Measurements from ENCODE around the gene GNG10. TPM values are rescaled to one million over a fixed set of nuclear protein-coding genes. Genes with fewer than 3 reads are reported as not detected.

Gene GNG10
- total and polyA plus RNA-seq, 2 of the 4 experiments (the other 2 are of a cell fraction) = 48.8 to 72.7 TPM

DNA sequence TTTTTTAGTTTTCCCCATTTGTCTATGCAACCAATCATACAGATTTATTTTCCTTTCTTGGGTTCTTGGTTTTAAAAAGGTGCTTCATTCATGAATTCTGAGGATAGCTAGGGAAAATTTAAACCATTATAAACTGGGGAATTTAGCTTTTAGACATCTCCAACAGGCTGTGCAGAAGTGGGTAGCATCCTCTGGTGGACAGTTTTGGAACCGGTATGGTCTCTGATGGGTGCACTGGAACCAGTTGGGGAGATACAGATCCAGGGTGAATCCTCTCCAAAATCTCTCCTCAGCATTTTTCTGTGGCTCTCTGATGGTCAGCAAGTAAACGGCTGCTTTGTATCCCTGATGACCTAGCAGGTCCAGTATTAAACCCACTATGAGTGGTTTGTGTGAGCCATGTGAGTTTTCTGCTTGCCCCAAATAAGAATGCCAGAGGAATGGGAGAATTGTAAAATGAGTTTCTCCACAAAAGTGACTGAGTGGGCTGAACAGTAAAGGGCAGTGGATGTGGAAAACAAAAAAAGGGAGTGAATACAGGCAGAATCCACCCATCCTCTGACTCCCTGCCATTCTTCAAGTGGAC lies 39.4 kb upstream of the GNG10 start:
- no peaks in the 10 kb centered on the region for H3K79me1 ChIP-seq (ENCODE audit: low read depth in 1 of 2, low read length in 2 of 2)
- H4K91ac ChIP-seq (ENCODE audit: insufficient read depth, low read depth, low read length) = no peak overlapping the region
- CTCF ChIA-PET = interaction anchor here (0.6 to 1.0 kb wide), 9 partner anchors 9 to 1287 kb away, joined by 3 to 7 read pairs (median 4); partner anchors contain the start of genes DNAJC25 and PTGR1
- H2AK5ac ChIP-seq (ENCODE audit: low read depth, low read length) = no peak overlapping the region; the same call in 1 of the 2 replicates
- no CpG with 5 or more reads among the region's 2 CpGs for WGBS, 2 experiments (ENCODE audit: extremely low coverage in 2 of 2, insufficient read length in 1 of 2)
- in situ Hi-C loops (cut with MboI; ENCODE audit: low sequenced_read_pairs) (no loop called here), intact Hi-C loops (cut with micrococcal nuclease) (loop anchor here (1.0 to 10.0 kb wide), 2 partner anchors 24 to 167 kb away; no protein-coding TSS in a partner anchor), dilution Hi-C loops (cut with HindIII; ENCODE audit: low sequenced_read_pairs, unreplicated experiment) (no loop called here)
- no peak overlapping the region for H3K4me2 ChIP-seq (ENCODE audit: low read depth, low read length)
- no peak overlapping the region for H3K23ac ChIP-seq (ENCODE audit: low read depth, low read length)
- H3K36me3 ChIP-seq (ENCODE audit: control insufficient read depth, insufficient read depth, low read length) = no peaks in the 10 kb centered on the region
- H3K4me3 ChIP-seq (ENCODE audit: insufficient read depth, low read depth, low read length) = no peak overlapping the region
- no peak overlapping the region for H2AFZ ChIP-seq (replicated peaks; ENCODE audit: low read length, poor library complexity)
- H3K9me3 ChIP-seq (ENCODE audit: control insufficient read depth, insufficient read depth, low read length) = no peaks in the 10 kb centered on the region
- H3K27ac ChIP-seq (ENCODE audit: insufficient read depth, low read length) = no peak overlapping the region
- peaks cover 2% of the 10 kb centered on the region; the same call in 1 of the 2 replicates for H3K4me1 ChIP-seq (ENCODE audit: control insufficient read depth, insufficient read depth, low read length)
- H3K9me1 ChIP-seq (ENCODE audit: insufficient read depth, low read length) = no peaks in the 10 kb centered on the region
- H2BK20ac ChIP-seq (ENCODE audit: low read depth, low read length) = peak overlapping the region; percentile 53; the same call in 1 of the 2 replicates
- no peak overlapping the region for H2AK9ac ChIP-seq (replicated peaks; ENCODE audit: low read depth, low read length, poor library complexity)
- H3K27me3 ChIP-seq (ENCODE audit: control insufficient read depth, insufficient read depth, low read length) = no peaks in the 10 kb centered on the region
- H3K9ac ChIP-seq (ENCODE audit: low read depth, low read length) = no peak overlapping the region
- H3K14ac ChIP-seq (replicated peaks; ENCODE audit: low read depth, low read length) = 0 out of 2 replicates have a peak overlapping the region, but pooled peaks have one; percentile 20
- BruUV-seq (replicated peaks) = no TSS peak
- H3K4ac ChIP-seq (ENCODE audit: low read depth, low read length) = 0 out of 2 replicates have a peak overlapping the region, but pooled peaks have one; percentile 12
- no peaks in the 10 kb centered on the region for H4K20me1 ChIP-seq (ENCODE audit: insufficient read depth, low read length)
- H2BK15ac ChIP-seq (ENCODE audit: low read depth, low read length) = no peak overlapping the region; the same call in 2 of the 3 replicates
- H3K18ac ChIP-seq (ENCODE audit: low read depth, low read length) = 0 out of 2 replicates have a peak overlapping the region, but pooled peaks have one; percentile 1
- H4K8ac ChIP-seq (ENCODE audit: low read depth in 2 of 2, low read length in 2 of 2) = no peak overlapping the region
- DNase-seq (peak; percentile 64), ATAC-seq (ENCODE audit: low read depth) (peak; percentile 98)
- POLR2A ChIA-PET (ENCODE audit: unreplicated experiment) = interaction anchor here (1.1 kb wide), 1 partner anchor 24 kb away, joined by 3 read pairs; no protein-coding TSS in a partner anchor
- no peak overlapping the region for H3K56ac ChIP-seq (ENCODE audit: extremely low read depth, insufficient read depth, low read length)
- no peak overlapping the region; the same call in 1 of the 2 replicates for H4K5ac ChIP-seq (ENCODE audit: low read depth, low read length)
- H2BK5ac ChIP-seq (ENCODE audit: low read depth, low read length, poor library complexity, severe bottlenecking) = no peak overlapping the region
- H2BK120ac ChIP-seq (ENCODE audit: low read depth, low read length) = 0 out of 2 replicates have a peak overlapping the region, but pooled peaks have one; percentile 14
- TF ChIP-seq RAD21 (IDR thresholded peaks at IDR 0.05; ENCODE audit: low read length) (peak; percentile 77), CHD1 (IDR thresholded peaks at IDR 0.05; ENCODE audit: low read depth, low read length) (no peak), SMC3 (IDR thresholded peaks at IDR 0.05; ENCODE audit: low read depth, low read length) (peak; percentile 77), POLR2A (IDR thresholded peaks at IDR 0.05; ENCODE audit: low read depth, low read length) (no peak), NFE2L2 (IDR thresholded peaks at IDR 0.05; ENCODE audit: low read depth, low read length) (no peak), RFX5 (IDR thresholded peaks at IDR 0.05; ENCODE audit: low read depth, low read length) (no peak), FOS (IDR thresholded peaks at IDR 0.05; ENCODE audit: low read depth, low read length) (no peak), CEBPB (IDR thresholded peaks at IDR 0.05; ENCODE audit: low read depth, low read length) (no peak), MXI1 (IDR thresholded peaks at IDR 0.05; ENCODE audit: borderline replicate concordance, low read depth, low read length) (no peak), MAFK (IDR thresholded peaks at IDR 0.05; ENCODE audit: low read depth, low read length) (no peak), RCOR1 (IDR thresholded peaks at IDR 0.05; ENCODE audit: insufficient replicate concordance, low read length) (no peak), BHLHE40 (IDR thresholded peaks at IDR 0.05; ENCODE audit: low read depth, low read length) (no peak)
- TF ChIP-seq, protein P1, sequence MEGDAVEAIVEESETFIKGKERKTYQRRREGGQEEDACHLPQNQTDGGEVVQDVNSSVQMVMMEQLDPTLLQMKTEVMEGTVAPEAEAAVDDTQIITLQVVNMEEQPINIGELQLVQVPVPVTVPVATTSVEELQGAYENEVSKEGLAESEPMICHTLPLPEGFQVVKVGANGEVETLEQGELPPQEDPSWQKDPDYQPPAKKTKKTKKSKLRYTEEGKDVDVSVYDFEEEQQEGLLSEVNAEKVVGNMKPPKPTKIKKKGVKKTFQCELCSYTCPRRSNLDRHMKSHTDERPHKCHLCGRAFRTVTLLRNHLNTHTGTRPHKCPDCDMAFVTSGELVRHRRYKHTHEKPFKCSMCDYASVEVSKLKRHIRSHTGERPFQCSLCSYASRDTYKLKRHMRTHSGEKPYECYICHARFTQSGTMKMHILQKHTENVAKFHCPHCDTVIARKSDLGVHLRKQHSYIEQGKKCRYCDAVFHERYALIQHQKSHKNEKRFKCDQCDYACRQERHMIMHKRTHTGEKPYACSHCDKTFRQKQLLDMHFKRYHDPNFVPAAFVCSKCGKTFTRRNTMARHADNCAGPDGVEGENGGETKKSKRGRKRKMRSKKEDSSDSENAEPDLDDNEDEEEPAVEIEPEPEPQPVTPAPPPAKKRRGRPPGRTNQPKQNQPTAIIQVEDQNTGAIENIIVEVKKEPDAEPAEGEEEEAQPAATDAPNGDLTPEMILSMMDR (conservative IDR thresholded peaks at IDR 0.05; ENCODE audit: low read depth, low read length) = peak; percentile 85
- TF ChIP-seq, protein P2, sequence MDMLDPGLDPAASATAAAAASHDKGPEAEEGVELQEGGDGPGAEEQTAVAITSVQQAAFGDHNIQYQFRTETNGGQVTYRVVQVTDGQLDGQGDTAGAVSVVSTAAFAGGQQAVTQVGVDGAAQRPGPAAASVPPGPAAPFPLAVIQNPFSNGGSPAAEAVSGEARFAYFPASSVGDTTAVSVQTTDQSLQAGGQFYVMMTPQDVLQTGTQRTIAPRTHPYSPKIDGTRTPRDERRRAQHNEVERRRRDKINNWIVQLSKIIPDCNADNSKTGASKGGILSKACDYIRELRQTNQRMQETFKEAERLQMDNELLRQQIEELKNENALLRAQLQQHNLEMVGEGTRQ (IDR thresholded peaks at IDR 0.05; ENCODE audit: low read depth, low read length) = no peak
- TF ChIP-seq, protein P3, sequence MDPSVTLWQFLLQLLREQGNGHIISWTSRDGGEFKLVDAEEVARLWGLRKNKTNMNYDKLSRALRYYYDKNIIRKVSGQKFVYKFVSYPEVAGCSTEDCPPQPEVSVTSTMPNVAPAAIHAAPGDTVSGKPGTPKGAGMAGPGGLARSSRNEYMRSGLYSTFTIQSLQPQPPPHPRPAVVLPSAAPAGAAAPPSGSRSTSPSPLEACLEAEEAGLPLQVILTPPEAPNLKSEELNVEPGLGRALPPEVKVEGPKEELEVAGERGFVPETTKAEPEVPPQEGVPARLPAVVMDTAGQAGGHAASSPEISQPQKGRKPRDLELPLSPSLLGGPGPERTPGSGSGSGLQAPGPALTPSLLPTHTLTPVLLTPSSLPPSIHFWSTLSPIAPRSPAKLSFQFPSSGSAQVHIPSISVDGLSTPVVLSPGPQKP (IDR thresholded peaks at IDR 0.05; ENCODE audit: borderline replicate concordance, low read depth, low read length) = no peak

Data from IMR-90 (cell line).